ENCODE data around the gene TAS2R19. TPM values are rescaled to one million over a fixed set of nuclear protein-coding genes. Genes with fewer than 3 reads are reported as not detected.

TAS2R19 gene
- total RNA-seq, 1 experiment from 2014 or later, result 2.7 TPM

DNA sequence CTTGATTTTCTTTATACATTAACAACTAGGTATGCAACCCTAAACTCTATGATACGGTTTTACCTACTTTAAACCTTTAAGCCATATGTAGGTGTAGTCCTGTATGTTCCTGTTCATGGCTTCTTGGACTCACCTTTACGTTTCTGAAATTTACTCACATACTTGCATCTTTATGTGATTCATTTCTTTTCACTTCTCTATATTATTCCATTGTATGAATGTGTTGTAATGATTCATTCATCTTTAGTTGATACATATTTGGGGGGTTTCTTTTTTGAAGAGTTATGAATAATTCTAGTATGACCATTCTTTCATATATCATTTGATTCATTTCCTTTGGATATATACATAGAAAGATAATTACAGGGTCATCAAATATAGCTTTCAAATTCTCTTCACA lies 33.3 kb downstream of the TAS2R19 start:
- no peak overlapping the region for H3K27ac Mint-ChIP-seq (ENCODE audit: low read depth, unreplicated experiment)
- H3K27me3 Mint-ChIP-seq (ENCODE audit: insufficient read depth, unreplicated experiment), result no peaks in the 10 kb centered on the region
- intact Hi-C loops (cut with micrococcal nuclease), result no loop called here
- H3K36me3 Mint-ChIP-seq (ENCODE audit: insufficient read depth, unreplicated experiment), result peaks cover 16% of the 10 kb centered on the region
- peaks cover 7% of the 10 kb centered on the region for H3K9me3 Mint-ChIP-seq (ENCODE audit: unreplicated experiment)
- ChIA-PET POLR2A (no interaction called here), CTCF (no interaction called here)
- H3K4me1 Mint-ChIP-seq (ENCODE audit: insufficient read depth, unreplicated experiment), result no peaks in the 10 kb centered on the region
- DNase-seq (ENCODE audit: unreplicated experiment), result no peak
- TF ChIP-seq, protein P1, sequence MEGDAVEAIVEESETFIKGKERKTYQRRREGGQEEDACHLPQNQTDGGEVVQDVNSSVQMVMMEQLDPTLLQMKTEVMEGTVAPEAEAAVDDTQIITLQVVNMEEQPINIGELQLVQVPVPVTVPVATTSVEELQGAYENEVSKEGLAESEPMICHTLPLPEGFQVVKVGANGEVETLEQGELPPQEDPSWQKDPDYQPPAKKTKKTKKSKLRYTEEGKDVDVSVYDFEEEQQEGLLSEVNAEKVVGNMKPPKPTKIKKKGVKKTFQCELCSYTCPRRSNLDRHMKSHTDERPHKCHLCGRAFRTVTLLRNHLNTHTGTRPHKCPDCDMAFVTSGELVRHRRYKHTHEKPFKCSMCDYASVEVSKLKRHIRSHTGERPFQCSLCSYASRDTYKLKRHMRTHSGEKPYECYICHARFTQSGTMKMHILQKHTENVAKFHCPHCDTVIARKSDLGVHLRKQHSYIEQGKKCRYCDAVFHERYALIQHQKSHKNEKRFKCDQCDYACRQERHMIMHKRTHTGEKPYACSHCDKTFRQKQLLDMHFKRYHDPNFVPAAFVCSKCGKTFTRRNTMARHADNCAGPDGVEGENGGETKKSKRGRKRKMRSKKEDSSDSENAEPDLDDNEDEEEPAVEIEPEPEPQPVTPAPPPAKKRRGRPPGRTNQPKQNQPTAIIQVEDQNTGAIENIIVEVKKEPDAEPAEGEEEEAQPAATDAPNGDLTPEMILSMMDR (IDR thresholded peaks at IDR 0.05; ENCODE audit: unreplicated experiment), result no peak
- H3K4me3 Mint-ChIP-seq (ENCODE audit: unreplicated experiment), result no peak overlapping the region
- BruUV-seq (replicated peaks), result no TSS peak

DNA sequence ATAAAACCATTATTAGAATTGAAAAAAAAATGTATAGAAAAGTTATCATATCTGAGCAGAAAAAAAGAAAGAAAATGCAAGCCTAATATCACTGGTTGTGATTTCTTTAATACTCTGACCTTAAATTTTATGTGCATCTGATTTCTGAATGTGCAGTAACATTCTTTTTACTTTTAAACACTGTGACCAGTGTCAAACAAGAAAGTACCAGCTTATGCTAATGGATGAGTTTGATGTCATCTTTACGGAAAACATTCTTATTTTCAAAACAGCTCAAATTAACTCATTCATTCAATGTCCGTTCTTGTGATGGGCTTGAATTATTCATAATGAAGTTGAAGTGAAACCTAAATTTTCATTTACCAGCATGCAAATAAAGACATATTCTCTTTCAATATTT lies 35.6 kb downstream of the TAS2R19 start, which contains the start of gene TAS2R50:
Gene TAS2R50, minus strand, starts transcription at position 101 of the 400 bp plus-strand sequence. Its CDS starts 52 bp downstream, at position 49.
- no peaks in the 10 kb centered on the region for H3K4me1 Mint-ChIP-seq (ENCODE audit: insufficient read depth, unreplicated experiment)
- intact Hi-C loops (cut with micrococcal nuclease), result no loop called here
- TF ChIP-seq, protein P1 (IDR thresholded peaks at IDR 0.05; ENCODE audit: unreplicated experiment), result no peak
- H3K36me3 Mint-ChIP-seq (ENCODE audit: insufficient read depth, unreplicated experiment), result peaks cover 9% of the 10 kb centered on the region
- peaks cover 7% of the 10 kb centered on the region for H3K9me3 Mint-ChIP-seq (ENCODE audit: unreplicated experiment)
- BruUV-seq (replicated peaks), result no TSS peak
- ChIA-PET POLR2A (interaction anchor here (1.5 kb wide), 1 partner anchor 10 kb away, joined by 3 read pairs; no protein-coding TSS in a partner anchor), CTCF (interaction anchor here (0.6 to 0.7 kb wide), 2 partner anchors 386 to 500 kb away, joined by 3 to 4 read pairs; no protein-coding TSS in a partner anchor)
- H3K27ac Mint-ChIP-seq (ENCODE audit: low read depth, unreplicated experiment), result no peak within 1 kb of the TSS
- no peaks in the 10 kb centered on the region for H3K27me3 Mint-ChIP-seq (ENCODE audit: insufficient read depth, unreplicated experiment)
- DNase-seq (ENCODE audit: unreplicated experiment), result no peak
- H3K4me3 Mint-ChIP-seq (ENCODE audit: unreplicated experiment), result no peak within 1 kb of the TSS

DNA sequence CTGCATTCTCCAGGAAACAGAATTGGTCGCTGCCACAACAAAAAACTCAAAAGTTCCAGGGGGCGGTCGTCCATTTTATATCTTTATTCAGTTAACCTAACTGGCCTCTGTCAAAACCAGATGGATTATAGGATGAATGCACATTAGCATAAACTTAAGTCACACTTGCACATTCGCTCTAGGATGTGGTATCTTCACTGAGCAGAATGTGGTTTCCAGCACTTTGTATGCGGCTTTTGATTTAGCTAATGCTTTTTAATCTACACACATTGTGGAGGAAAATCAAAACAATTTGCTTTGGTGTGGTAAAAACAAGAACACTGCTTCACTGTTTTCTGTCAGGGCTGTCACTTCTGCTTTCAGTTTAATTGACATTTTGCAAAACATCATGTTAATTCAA lies 40.2 kb downstream of the TAS2R19 start:
- no peaks in the 10 kb centered on the region for H3K4me1 Mint-ChIP-seq (ENCODE audit: insufficient read depth, unreplicated experiment)
- no peak overlapping the region for H3K27ac Mint-ChIP-seq (ENCODE audit: low read depth, unreplicated experiment)
- H3K36me3 Mint-ChIP-seq (ENCODE audit: insufficient read depth, unreplicated experiment), result no peaks in the 10 kb centered on the region
- no peak overlapping the region for H3K4me3 Mint-ChIP-seq (ENCODE audit: unreplicated experiment)
- no TSS peak for BruUV-seq (replicated peaks)
- intact Hi-C loops (cut with micrococcal nuclease), result no loop called here
- H3K27me3 Mint-ChIP-seq (ENCODE audit: insufficient read depth, unreplicated experiment), result no peaks in the 10 kb centered on the region
- no peak for DNase-seq (ENCODE audit: unreplicated experiment)
- TF ChIP-seq, protein P1 (IDR thresholded peaks at IDR 0.05; ENCODE audit: unreplicated experiment), result no peak
- CTCF ChIA-PET, result no interaction called here
- POLR2A ChIA-PET, result no interaction called here
- H3K9me3 Mint-ChIP-seq (ENCODE audit: unreplicated experiment), result no peaks in the 10 kb centered on the region

DNA sequence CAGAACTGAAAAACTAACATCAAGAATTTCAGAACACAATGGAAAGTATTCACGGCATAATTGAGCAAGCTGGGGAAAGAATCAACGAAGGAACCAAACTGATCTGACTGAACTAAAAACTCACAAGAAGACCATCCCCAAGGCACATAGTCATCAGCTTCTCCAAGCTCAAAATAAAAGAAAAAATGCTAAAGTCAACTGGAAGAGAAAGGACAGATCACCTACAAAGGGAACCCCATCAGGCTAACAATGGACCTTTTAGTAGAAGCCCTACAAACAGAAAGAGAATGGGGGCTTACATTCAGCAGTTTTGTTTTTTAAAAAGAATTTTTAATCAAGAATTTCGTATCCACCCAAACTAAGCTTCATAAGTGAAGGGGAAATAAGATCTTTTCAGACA lies 47.5 kb downstream of the TAS2R19 start:
- Mint-ChIP-seq H3K36me3 (ENCODE audit: insufficient read depth, unreplicated experiment) (no peaks in the 10 kb centered on the region), H3K27ac (ENCODE audit: low read depth, unreplicated experiment) (no peak overlapping the region), H3K27me3 (ENCODE audit: insufficient read depth, unreplicated experiment) (no peaks in the 10 kb centered on the region), H3K4me3 (ENCODE audit: unreplicated experiment) (no peak overlapping the region), H3K4me1 (ENCODE audit: insufficient read depth, unreplicated experiment) (no peaks in the 10 kb centered on the region), H3K9me3 (ENCODE audit: unreplicated experiment) (no peaks in the 10 kb centered on the region)
- intact Hi-C loops (cut with micrococcal nuclease), result no loop called here
- TF ChIP-seq, protein P1 (IDR thresholded peaks at IDR 0.05; ENCODE audit: unreplicated experiment), result no peak
- CTCF ChIA-PET, result interaction anchor here (0.5 kb wide), 1 partner anchor 24 kb away, joined by 3 read pairs; no protein-coding TSS in a partner anchor
- DNase-seq (ENCODE audit: unreplicated experiment), result no peak
- BruUV-seq (replicated peaks), result no TSS peak
- POLR2A ChIA-PET, result no interaction called here

Other genes with a start within 250 kb of the TAS2R19 start
- not detected in 2 replicates for gene TAS2R7, start 220.0 kb downstream of the TAS2R19 start, total RNA-seq (2022)
- not detected in 2 replicates for gene TAS2R8, start 215.3 kb downstream of the TAS2R19 start, total RNA-seq (2022)
- not detected in 2 replicates for gene TAS2R9, start 212.5 kb downstream of the TAS2R19 start, total RNA-seq (2022)
- gene TAS2R10, start 196.3 kb downstream of the TAS2R19 start, total RNA-seq (2022), result 0.91 and 2.1 TPM in 2 replicates
- 4.6 and 7.7 TPM in 2 replicates for gene PRR4, start 173.1 kb downstream of the TAS2R19 start, total RNA-seq (2022)
- 11.4 and 11.7 TPM in 2 replicates for gene PRH1, start 138.4 kb downstream of the TAS2R19 start, total RNA-seq (2022)
- 0.68 and 0.93 TPM in 2 replicates for gene TAS2R13, start 113.1 kb downstream of the TAS2R19 start, total RNA-seq (2022)
- gene PRH2, start 93.4 kb downstream of the TAS2R19 start, total RNA-seq (2022), result not detected in 2 replicates
- 1.6 and 1.9 TPM in 2 replicates for gene TAS2R14, start 83.4 kb downstream of the TAS2R19 start, total RNA-seq (2022)
- 0.86 and 1.1 TPM in 2 replicates for gene TAS2R50, start 35.7 kb downstream of the TAS2R19 start, total RNA-seq (2022)
- 1.1 and 1.8 TPM in 2 replicates for gene TAS2R20, start 24.3 kb downstream of the TAS2R19 start, total RNA-seq (2022)
- gene TAS2R31, start 8.8 kb upstream of the TAS2R19 start, total RNA-seq (2022), result 1.9 and 2.0 TPM in 2 replicates
- gene TAS2R46, start 39.7 kb upstream of the TAS2R19 start, total RNA-seq (2022), result 0.69 and 1.1 TPM in 2 replicates
- not detected in 2 replicates for gene TAS2R43, start 69.7 kb upstream of the TAS2R19 start, total RNA-seq (2022)
- gene TAS2R30, start 112.0 kb upstream of the TAS2R19 start, total RNA-seq (2022), result 1.9 and 2.1 TPM in 2 replicates
- gene SMIM10L1, start 148.6 kb upstream of the TAS2R19 start, total RNA-seq (2022), result 10.5 and 10.9 TPM in 2 replicates
- gene TAS2R42, start 164.3 kb upstream of the TAS2R19 start, total RNA-seq (2022), result not detected in 2 replicates
- not detected in 2 replicates for gene PRB3, start 247.1 kb upstream of the TAS2R19 start, total RNA-seq (2022)

Data from MCF 10A (cell line).